ENCODE results near the gene MNX1.

MNX1 gene

DNA sequence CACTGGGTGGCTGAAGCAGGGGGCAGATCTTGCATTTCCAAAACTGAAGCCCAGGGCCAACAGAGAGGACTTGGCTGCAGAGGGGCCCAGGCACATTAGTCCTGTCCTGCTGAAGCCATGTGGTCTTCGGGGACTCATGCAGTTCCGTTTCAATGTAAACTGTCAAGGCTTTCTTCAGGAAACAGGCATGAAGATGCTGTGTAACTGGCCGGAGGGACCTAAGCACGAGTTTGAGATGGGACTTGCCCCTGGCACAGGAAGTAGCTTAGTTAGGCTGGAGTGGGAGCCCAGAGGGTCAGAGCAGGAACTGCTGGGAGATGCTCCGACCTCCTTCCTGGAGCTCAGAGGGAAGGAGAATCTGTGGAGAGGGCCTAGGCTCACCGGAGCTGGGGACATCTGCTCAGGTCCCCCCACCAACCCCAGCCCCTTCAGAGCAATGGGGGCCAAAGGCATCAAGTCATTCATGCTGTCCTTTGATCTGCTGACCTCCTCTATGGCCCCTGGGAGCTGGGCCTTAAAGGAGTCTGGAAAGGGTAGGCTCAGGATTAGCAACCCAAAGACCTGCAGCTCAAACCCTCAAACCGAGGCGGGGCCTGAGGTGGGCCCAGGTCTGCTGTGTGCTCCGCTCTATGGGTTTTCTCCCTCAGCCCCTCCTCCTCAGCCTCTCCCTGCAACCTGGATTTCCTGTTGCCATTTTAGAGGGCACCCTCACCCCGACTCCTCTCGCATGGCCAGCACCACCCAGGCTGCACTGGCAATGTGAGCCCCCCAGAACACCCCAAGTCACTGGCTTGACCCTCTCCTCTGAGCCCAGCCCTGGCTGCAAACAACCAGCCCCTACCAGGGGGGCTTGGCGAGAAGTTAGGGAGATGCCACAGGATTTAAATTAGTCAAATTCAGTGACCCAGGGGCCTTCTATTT, 4.4 kb upstream of the MNX1 start:
- no peak for DNase-seq (ENCODE audit: low read depth in 3 of 3)

DNA sequence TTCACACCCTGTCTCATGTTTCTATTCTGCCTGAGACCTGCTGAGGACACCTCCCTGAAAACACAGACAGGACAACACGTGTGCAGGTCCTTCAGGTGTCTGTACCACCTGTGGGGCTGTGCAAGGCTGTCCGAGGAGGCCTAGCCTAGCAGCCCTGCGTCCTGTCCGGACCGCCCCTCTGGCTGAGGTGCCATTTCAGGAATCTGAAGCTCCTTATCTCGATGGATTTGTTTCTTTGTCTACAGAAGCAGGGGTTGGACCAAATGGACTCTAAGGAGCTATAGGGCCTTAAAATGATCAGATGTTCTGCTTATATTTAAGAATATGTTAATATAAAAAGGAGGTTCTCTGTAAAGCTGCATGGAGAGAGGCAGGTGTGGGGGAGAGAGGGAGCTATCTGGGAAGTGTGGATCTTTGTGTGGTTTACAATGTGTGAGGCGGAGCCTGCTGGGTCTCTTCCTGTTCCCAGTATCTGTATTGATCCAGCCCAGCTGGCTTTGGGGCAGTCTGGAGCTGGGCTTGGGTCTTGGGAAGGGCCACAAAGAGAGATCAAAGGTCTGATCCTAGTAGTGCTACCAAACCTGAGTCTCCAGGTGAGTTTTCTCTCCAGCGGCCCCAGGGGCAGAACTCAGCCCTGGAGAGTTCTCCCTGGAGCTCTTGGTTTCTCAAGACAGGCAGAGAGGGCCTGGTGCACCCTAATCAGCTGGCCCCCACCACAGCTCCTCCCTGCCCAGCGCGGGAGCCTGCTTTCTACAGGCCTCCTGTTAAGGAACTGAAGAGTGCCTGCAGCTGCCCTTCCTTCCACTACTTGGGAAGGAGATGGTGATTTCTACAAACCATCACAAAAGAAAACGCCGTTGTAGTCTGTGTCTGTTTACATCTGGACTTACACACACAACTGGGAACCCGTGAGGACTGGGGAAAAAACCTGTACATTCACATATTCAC, 3.4 kb upstream of the MNX1 start:
- no peak for DNase-seq (ENCODE audit: low read depth in 3 of 3)

- no peak for DNase-seq (ENCODE audit: low read depth in 3 of 3)
Observed at GRCh38 chr7:157013101-157013500, 2.6 kb upstream of the MNX1 start.

GRCh38 chr7:157012113-157012547, 1.7 kb upstream of the MNX1 start:
- no peak for DNase-seq (ENCODE audit: low read depth in 3 of 3)

GRCh38 chr7:157011333-157012112, 1.1 kb upstream of the MNX1 start:
- no peak for DNase-seq (ENCODE audit: low read depth in 3 of 3)

DNA sequence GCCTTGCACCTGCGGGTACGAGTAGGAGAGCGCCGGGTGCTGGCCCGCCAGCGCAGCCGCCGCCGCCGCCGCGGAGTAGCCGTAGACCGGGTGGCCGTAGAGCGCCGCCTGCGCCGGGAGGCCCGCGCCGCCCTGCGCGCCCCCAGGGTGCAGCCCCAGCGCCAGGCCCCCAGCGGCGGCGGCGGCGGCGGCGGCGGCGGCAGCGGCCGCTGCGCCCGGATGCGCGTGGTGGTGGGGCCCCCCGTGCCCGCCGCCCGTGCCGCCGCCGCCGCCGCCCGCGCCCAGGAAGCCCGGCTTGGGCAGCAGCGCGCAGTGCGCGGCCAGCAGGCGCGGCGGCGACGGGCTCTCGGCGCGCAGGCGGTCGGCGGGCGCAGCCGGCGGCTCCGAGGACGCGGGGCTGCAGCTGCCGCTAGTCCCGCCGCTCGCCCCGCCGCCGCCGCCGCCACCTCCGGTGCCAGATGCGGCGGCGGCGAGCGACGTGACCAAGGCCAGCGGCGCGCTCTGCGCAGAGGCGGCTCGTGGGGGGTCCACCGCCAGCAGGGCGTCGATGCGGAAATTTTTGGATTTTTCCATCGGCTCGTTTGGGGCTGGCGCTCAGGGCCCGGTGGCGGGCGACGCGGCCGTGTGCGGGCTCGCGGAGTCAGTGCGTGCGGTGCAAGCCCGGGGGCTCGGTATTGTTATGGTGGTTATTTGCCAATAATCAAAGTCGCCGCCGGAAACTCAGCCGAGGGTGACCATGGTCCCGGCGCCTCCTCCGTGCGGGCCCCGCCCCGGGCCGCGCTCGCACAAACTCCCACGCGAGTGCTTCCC, 480 bp downstream of the MNX1 start:
- no peak for DNase-seq (ENCODE audit: low read depth in 3 of 3)

- no peak for DNase-seq (ENCODE audit: low read depth in 3 of 3)
Observed at GRCh38 chr7:157009170-157009777, 1.2 kb downstream of the MNX1 start.

DNA sequence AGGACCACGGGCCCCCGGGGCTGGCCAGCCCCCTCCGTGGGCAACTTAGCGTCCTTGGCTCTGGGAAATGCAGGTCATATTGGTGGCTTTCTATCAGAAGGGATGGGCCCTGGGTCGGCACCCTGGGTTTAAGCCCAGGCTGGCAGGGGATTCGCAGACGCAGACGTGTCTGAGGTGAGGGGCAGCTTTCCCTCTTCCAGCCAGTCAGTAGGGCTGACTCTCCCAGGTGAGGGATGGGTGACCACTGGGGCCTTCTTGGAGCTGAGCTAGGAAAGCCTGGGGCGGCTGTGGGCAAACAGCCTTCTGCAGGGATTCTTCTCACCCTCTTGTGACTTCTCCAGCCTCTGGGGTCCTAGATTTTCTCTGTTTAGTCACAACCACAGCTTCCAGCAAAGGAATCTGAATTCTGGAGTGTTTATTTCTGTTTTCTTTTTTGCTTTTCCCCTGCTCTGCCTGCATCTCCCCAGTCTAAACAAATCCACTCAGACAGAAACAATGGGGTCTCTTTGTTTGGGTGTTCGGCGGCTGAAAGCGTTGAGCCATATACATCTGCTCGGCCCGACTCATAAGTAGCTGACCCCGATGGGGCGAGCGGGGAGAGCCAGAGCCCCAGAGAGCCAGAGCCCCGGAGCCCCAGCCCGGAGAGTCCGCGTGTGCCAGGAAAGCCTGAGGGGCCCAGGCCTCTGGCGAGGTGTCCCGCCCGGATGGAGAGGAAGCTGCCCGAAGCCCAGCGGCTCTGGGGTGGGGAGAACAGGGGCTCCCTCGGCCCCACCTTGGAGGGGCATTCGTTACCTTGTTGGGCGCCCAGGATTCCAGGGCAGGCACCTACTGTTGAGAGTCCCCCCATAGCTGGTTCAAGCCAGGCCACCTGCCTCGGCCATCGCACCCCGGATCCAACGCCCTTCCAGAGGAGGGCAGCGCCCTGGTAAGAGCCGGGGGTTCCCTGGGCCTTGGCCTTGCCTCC, 2.0 kb downstream of the MNX1 start:
- no peak for DNase-seq (ENCODE audit: low read depth in 3 of 3)

DNA sequence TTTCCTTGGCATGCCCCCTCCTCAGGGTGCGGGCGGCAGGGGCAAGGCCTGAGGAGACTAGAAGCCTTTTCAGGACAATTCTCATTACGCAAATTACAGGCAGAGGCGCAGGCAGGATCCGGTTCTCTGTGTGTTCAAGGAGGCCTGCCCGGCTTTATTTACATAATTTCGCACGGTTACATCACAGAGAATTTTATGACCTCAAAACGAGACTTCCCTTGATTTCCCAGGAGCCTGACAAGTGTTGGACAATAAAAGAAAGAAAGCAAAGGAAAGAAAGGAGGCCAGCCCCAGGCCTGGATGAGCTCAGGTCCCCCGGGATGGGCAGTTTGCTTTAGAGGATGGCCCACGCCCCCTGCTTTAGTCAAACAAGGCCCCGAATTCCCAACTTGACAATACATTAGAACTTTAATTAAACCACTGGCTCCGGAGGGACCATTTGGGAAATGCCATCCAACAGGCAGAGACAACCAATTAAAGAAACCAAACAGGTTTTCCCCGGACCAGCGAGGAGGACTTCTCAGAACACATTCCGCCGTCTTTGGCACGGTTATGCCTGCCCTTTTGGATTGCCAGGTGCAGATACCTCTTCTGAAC, 2.9 kb downstream of the MNX1 start:
- DNase-seq (ENCODE audit: low read depth in 3 of 3) = no peak

GRCh38 chr7:157006829-157007469, 3.5 kb downstream of the MNX1 start:
- DNase-seq (ENCODE audit: low read depth in 3 of 3) = no peak

DNA sequence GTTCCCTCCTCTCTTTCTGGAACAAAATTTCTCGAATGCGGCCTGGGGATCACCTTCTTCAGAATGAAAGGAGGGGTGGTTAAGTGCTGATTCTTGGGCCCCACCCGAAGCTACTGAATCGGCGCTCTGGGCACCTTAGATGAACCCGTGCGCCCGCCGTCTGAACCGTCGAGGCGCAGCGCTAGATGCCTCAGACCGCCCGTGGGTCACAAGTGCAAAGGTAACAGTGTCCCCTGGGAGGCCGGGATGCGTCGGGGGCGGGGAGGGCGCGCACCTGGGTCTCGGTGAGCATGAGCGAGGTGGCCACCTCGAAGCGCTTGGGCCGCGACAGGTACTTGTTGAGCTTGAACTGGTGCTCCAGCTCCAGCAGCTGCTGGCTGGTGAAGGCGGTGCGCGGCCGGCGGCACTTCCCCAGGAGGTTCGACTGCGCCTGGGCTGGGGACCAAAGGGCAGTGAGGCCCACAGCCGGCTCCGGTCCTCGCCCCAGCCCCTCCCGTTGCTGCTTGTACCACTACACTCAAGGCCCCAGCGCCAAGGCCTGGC, 4.2 kb downstream of the MNX1 start:
- DNase-seq (ENCODE audit: low read depth in 3 of 3) = no peak

DNA sequence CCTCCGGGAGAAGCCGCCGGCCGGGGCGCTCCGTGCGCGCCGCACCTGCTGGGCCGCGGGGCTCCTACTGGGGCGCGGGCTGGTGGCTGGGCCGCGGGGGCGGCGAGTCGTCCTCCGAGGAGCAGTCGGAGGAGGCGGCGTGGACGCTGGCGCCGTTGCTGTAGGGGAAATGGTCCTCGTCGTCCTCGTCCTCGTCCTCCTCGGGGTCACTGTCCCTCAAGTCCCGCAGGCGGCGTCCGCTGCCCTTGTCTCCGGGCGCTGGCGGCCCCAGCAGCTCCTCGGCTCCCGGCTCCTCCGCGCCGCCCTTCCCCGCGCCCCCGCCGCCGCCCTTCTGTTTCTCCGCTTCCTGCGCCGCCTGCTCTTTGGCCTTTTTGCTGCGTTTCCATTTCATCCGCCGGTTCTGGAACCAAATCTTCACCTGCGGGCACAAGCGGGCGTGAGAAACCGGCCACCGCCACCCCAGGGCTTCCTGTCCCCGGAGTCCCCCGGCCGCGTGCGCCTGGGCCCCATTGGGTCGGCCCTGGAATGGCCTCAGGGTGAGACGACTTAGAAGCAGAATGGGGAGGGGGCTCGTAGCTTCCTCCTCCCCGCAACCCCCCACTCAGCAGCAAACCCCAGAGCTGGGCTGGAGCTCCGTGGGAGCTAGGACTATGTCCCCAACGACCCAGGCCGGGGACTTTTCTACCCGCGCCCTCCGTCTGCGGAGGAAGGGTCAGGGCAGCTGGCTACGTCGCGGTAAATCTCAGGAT, 4.8 kb downstream of the MNX1 start:
- DNase-seq (ENCODE audit: low read depth in 3 of 3) = no peak

DNA sequence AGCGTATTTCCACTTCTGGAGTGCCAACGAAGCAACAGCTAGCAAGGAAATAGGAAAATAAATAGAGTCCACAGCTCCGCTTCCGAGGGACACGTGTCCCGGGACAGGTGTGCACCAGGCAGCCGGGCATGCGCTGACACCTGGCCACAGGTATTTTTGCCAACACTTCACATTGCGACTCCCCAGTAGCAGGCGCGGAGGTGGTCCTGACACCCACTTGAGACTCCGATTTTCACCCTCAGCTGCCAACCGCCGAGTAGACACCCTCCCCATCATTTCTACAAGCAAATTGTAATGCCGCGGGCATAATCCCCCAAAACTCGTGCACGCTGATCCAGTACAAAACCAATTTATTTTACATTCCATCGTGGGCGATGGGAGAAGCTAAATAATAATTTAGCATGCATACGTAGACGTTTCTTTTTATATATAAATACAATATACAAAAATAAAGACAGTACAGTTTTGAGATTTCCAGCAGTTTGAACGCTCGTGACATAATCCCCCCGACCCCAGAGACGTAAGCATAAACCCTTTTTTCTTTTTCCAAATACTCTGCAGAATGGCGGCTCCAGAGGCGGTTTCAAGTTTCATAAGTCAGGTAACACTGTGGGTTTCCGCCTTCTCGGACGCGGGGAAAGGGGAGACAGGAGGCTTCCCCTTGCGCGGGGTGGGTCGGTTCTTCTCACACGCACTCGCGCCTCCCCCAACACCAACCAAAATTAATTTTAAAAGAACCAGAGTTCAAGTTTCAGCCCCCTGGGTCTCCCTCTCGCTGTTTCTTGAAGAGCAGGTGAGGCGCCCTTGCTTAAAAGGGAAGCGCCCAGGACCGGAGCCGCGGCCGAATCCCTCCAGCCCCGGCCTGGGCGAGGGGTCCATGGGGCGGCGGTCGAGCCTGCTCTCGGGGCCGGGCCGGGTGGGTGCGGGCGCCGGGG, 5.7 kb downstream of the MNX1 start:
- no peak for DNase-seq (ENCODE audit: low read depth in 3 of 3)

GRCh38 chr7:157003756-157004520, 6.5 kb downstream of the MNX1 start:
- DNase-seq (ENCODE audit: low read depth in 3 of 3) = no peak

DNA sequence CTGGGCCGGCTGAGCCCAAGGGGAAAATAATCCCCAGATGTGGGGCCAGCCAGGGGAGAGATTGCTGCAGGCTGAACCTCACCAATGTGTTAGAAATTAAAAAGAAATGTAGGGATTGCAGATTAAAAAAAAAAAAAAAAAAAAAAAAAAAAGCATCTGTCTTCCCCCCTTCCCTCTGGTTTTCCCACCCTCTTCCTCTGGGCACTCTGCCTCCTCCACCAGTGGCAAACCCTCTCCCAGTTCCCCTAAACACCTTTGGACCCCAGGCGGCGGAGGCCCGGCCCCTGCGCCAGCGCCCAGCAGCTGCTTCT, 7.1 kb downstream of the MNX1 start:
- DNase-seq (ENCODE audit: low read depth in 3 of 3) = no peak

Data from stimulated activated CD4-positive, alpha-beta T cell treated with anti-CD3 and anti-CD28 coated beads, TNF-alpha, amount 100 ng/mL, for 4 hours (primary cell).